22Rv1 (cell line): ENCODE data around the gene SPINT1.

Experiments
- ZFX ChIP-seq: fragments of 450-650 bp; IDR thresholded peaks from 2 replicates; pipeline ENCODE4 v1.6.1; 2017; ENCODE audit warnings: antibody characterized with exemption, borderline replicate concordance
- TF ChIP-seq, protein P1 (sequence below): fragments of 450-650 bp; IDR thresholded peaks from 2 replicates; pipeline ENCODE4 v1.5.1; 2017; ENCODE audit warnings: mild to moderate bottlenecking

DNA sequence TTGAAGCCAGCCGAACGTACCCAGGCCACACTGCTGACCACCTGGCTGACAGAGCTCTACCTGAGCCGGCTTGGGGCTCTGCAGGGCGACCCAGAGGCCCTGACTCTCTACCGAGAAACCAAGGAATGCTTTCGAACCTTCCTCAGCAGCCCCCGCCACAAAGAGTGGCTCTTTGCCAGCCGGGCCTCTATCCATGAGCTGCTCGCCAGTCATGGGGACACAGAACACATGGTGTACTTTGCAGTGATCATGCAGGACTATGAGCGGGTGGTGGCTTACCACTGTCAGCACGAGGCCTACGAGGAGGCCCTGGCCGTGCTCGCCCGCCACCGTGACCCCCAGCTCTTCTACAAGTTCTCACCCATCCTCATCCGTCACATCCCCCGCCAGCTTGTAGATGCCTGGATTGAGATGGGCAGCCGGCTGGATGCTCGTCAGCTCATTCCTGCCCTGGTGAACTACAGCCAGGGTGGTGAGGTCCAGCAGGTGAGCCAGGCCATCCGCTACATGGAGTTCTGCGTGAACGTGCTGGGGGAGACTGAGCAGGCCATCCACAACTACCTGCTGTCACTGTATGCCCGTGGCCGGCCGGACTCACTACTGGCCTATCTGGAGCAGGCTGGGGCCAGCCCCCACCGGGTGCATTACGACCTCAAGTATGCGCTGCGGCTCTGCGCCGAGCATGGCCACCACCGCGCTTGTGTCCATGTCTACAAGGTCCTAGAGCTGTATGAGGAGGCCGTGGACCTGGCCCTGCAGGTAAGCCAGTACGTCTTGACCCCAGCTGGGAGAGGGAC, 56.6 kb downstream of the SPINT1 start:
- TF ChIP-seq, protein P1, sequence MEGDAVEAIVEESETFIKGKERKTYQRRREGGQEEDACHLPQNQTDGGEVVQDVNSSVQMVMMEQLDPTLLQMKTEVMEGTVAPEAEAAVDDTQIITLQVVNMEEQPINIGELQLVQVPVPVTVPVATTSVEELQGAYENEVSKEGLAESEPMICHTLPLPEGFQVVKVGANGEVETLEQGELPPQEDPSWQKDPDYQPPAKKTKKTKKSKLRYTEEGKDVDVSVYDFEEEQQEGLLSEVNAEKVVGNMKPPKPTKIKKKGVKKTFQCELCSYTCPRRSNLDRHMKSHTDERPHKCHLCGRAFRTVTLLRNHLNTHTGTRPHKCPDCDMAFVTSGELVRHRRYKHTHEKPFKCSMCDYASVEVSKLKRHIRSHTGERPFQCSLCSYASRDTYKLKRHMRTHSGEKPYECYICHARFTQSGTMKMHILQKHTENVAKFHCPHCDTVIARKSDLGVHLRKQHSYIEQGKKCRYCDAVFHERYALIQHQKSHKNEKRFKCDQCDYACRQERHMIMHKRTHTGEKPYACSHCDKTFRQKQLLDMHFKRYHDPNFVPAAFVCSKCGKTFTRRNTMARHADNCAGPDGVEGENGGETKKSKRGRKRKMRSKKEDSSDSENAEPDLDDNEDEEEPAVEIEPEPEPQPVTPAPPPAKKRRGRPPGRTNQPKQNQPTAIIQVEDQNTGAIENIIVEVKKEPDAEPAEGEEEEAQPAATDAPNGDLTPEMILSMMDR: no peak
- no peak for TF ChIP-seq ZFX
